T-helper 2 cell treated with Interferon-gamma antibody and Interleukin-4, amounts not matched to agents 100 ng/mL and 5 ng/mL, for 36 hours (primary cell): ENCODE measurements around the gene SEMA4D. TPM values are rescaled to one million over a fixed set of nuclear protein-coding genes. Genes with fewer than 3 reads are reported as not detected.
"Not testable (repeated sequence)": the region's sequence is repeated elsewhere in the genome, so short reads cannot be mapped to it uniquely, and the experiment has no call there.

Experiments used
- intact Hi-C: fragments of 100-400 bp; cut with micrococcal nuclease; formaldehyde crosslinking; loops from one replicate; pipeline ENCODE4 v1.15.1; 2023
- total RNA-seq: library from RNA; stranded (reverse); gene quantifications from 2 replicates; pipeline ENCODE4 v1.2.3, GENCODE V29; 2022

The SEMA4D gene
- total RNA-seq, 1 donor from 2014 or later = 458 TPM

- intact Hi-C loops = no loop called here
Observed at GRCh38 chr9:89359751-89360261, 138.1 kb downstream of the SEMA4D start.

- intact Hi-C loops = no loop called here
Observed at GRCh38 chr9:89358985-89359384, 138.9 kb downstream of the SEMA4D start.

GRCh38 chr9:89358376-89358916, 139.5 kb downstream of the SEMA4D start:
- intact Hi-C loops = no loop called here

- intact Hi-C loops = no loop called here
Observed at GRCh38 chr9:89357331-89358197, 140.3 kb downstream of the SEMA4D start.

DNA sequence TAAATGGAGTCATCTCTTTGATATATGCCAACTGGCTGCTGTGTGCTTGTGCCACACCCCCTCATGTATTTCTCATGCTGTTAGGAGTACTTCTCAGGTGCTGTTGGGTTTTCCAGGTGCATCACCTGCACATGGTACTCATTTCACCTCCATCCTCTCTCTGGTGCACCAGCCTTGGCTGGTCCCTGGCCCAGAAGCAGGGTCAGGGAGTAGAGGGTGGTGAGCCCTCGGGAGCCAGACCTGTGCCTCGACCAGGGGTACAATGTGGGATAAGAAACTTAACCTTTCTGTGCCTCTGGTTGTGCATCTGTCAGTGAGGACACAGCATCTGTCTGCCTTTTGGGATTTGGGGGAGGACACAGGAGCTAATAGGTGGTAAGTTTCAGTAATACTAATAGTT, 141.1 kb downstream of the SEMA4D start:
- intact Hi-C loops = no loop called here

GRCh38 chr9:89354471-89354870, 143.4 kb downstream of the SEMA4D start:
- intact Hi-C loops = no loop called here

- intact Hi-C loops = no loop called here
Observed at GRCh38 chr9:89353989-89354388, 143.9 kb downstream of the SEMA4D start.

DNA sequence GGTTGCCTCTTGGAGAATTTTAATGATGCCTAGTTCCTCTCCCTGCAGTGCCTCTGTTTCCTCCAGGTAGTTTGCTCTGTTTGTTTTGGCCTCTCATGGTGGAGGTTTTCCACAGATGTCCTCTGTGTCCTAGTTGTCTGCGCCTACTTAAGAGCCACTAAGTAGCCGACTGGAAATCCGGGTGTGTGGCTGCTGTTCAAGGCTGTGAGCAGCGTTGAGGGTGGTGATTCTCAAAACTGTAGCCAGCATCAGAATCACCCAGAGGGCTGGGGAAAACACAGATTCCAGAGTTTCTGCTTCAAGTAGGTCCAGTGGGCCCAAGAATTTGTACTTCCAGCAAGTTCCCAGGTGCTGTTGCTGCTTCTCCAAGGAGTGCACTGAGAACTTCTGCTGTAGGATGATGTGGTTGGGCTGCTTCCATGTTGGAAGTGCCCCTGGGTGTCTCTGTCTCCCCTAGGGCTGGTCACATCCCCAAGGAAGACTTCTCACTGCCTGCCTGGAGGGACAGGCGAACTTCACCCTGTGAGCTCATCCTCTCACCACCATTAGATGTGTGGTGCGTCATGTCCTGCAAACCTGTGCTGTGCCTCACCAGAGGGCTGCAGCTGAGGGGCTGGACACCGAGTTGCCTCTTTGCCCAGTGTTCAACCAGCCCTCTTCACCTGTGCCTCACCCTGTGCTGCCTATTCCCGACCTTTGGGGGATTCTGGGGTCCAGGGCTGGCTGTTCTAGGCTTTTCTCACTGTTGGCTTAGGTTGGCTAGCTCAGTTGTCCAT, 144.9 kb downstream of the SEMA4D start:
- intact Hi-C loops = no loop called here

GRCh38 chr9:89352451-89352850, 145.5 kb downstream of the SEMA4D start:
- intact Hi-C loops = no loop called here

GRCh38 chr9:89351584-89352300, 146.2 kb downstream of the SEMA4D start:
- intact Hi-C loops = no loop called here

DNA sequence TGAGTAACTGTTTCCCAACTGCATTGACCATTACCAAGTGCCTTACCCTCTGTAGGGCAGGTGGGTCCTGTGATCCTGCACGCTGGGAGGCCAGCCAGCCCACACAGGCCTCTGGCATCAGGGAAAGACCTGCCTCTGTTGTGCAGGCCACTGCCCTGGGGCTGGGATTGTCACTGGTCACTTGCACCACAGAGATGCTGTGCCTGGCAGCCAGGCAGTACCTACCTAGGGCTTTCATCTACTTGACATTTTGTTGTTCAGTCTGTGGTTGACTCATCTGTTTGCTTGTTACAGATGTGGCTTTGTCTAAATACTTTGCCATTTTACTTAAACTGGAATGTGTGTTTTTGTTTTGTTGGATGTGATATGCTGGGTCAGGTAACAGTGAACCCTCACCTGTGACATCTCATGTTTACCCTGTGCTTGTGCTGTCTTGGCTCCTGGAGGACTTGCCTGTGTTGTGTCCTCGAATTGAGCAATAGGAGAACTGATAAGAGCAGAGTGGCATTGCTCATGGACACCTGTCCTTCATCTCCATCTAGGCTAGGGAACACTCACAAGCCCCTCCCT, 146.8 kb downstream of the SEMA4D start:
- intact Hi-C loops = no loop called here

- intact Hi-C loops = no loop called here
Observed at GRCh38 chr9:89349607-89350006, 148.3 kb downstream of the SEMA4D start.

- intact Hi-C loops = no loop called here
Observed at GRCh38 chr9:89347651-89348050, 150.3 kb downstream of the SEMA4D start.

- intact Hi-C loops = no loop called here
Observed at GRCh38 chr9:89346696-89347095, 151.2 kb downstream of the SEMA4D start.

DNA sequence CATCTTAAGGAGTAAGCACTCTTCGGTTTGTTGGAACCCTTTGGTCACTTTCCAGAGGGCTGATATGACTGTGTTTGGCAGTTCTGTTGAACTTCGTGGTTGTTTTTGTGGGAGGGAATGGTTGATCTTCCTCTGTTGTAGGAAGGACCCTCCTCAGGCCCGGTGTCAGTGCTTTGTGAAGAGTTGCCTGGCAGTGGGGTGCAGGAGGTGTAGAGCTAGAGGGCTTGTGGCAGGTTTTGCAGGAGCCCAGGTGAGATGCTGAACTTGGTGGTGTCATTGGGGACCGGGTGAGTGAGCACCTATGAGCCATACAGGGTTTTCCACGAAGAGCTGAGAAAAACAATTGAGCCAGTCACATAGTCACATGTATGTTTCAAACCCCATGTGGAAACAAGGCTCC, 152.4 kb downstream of the SEMA4D start:
- intact Hi-C loops = no loop called here

GRCh38 chr9:89343812-89344211, 154.1 kb downstream of the SEMA4D start:
- intact Hi-C loops = not testable (repeated sequence)

GRCh38 chr9:89342948-89343347, 155.0 kb downstream of the SEMA4D start:
- intact Hi-C loops = no loop called here

- intact Hi-C loops = no loop called here
Observed at GRCh38 chr9:89342213-89342612, 155.7 kb downstream of the SEMA4D start.

DNA sequence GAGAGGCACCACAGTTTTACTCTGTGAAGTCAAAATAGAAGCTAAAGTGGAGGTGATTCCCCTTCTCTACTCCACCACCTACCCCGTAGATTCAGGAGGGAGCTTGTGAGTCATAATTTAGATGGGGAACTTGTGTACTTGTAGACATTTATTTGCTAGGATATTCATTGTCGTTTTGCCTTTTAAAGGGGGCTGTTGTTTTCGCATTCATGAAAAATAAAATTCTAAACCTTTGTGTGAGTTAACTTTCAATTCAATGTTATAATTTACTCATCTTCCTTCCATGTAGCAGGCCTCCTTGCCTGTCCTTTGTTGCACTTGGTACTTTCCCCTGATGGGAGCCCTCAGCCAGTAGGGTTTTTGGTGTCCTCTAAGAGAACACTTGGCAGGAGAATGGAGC, 157.6 kb downstream of the SEMA4D start:
- intact Hi-C loops = no loop called here

DNA sequence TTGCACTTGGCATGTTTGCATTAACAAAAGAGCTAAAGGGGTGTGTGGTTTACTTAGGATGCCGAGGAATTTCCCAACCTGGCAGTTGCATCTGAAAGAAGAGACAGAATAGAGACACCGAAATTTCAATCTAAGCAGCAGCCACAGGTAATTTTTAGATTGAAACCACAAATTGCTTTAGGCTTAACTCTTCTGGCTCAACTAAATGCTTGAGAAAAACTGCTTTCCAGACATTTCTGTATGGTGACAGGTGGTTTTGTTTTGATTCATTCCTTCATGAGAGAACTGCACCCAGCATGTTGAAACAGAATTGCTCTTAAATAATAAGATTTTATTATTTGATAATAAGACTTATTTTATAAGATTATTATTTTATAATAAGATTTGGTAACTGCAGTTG, 158.1 kb downstream of the SEMA4D start:
- intact Hi-C loops = loop anchor here (5.0 kb wide), 1 partner anchor 67 kb away; no protein-coding TSS in a partner anchor

- intact Hi-C loops = no loop called here
Observed at GRCh38 chr9:89330513-89330912, 167.4 kb downstream of the SEMA4D start.
